HepG2 (cell line): ENCODE results near the gene AGXT. TPM values are rescaled to one million over a fixed set of nuclear protein-coding genes. Genes with fewer than 3 reads are reported as not detected.

Experiments
- FOXA1 ChIP-seq, 2 experiments: fragments of 450-650 bp in 1 of 2; sonication (generic) in 1 of 2; formaldehyde crosslinking in 1 of 2; IDR thresholded peaks; 2 replicates each; pipeline versions ENCODE4 v1.4.0 to v1.6.1; 2016 to 2020; ENCODE audit warnings: missing genetic modification reagents in 1 of 2
- HIVEP1 ChIP-seq: sonication (generic); formaldehyde crosslinking; IDR thresholded peaks from 2 replicates; pipeline ENCODE4 v1.4.0; 2020; ENCODE audit warnings: mild to moderate bottlenecking, missing genetic modification reagents
- HOXA3 ChIP-seq: sonication (generic); formaldehyde crosslinking; IDR thresholded peaks from 2 replicates; pipeline ENCODE4 v1.5.0; 2020; ENCODE audit warnings: missing genetic modification reagents
- JUN ChIP-seq: sonication (generic); formaldehyde crosslinking; IDR thresholded peaks from 2 replicates; pipeline ENCODE4 v1.4.0; 2020; ENCODE audit warnings: mild to moderate bottlenecking, missing genetic modification reagents
- MED13 ChIP-seq: sonication (generic); formaldehyde crosslinking; IDR thresholded peaks from 2 replicates; pipeline ENCODE4 v1.5.0; 2020; ENCODE audit warnings: missing genetic modification reagents
- RFXANK ChIP-seq: IDR thresholded peaks from 2 replicates; pipeline ENCODE4 v1.6.1; 2016
- SMYD3 ChIP-seq: sonication (generic); formaldehyde crosslinking; IDR thresholded peaks from 2 replicates; pipeline ENCODE4 v1.8.1; 2023; ENCODE audit warnings: mild to moderate bottlenecking, missing genetic modification reagents
- TGIF2 ChIP-seq: IDR thresholded peaks from 2 replicates; pipeline ENCODE4 v1.6.1; 2016; ENCODE audit warnings: control low read depth, missing compliant biosample characterization
- polyA plus RNA-seq, 8 experiments: library from polyadenylated mRNA; depleted of rRNA in 3 of 8; stranded (reverse) in 7 of 8; unstranded in 1 of 8; fragments of >200 nt; fragmentation: Illumina TruSeq in 4 of 8; extraction: Trizol in 4 of 8; gene quantifications; 2 replicates each; pipeline versions ENCODE4 v1.2.1 to v1.2.3, GENCODE V29; 2011 to 2016; ENCODE audit warnings: low read depth in 4 of 8, missing spikeins in 1 of 8, mixed read lengths in 1 of 8; ENCODE audit not compliant: insufficient read depth in 1 of 8
- total RNA-seq, 5 experiments: library from RNA; depleted of rRNA; stranded (reverse); fragments of >200 nt; fragmentation: Illumina TruSeq; extraction: Trizol; gene quantifications; 2 replicates each; pipeline ENCODE4 v1.2.3, GENCODE V29; 2016; ENCODE audit warnings: low read depth in 1 of 5
- TF ChIP-seq, protein P1 (sequence below), 2 experiments: sonication (generic) in 1 of 2; formaldehyde crosslinking in 1 of 2; IDR thresholded peaks; 2 replicates each; pipeline versions ENCODE4 v1.4.0 to v1.6.1; 2018 to 2020; ENCODE audit warnings: missing genetic modification reagents in 2 of 2, borderline replicate concordance in 1 of 2, low read depth in 1 of 2, mild to moderate bottlenecking in 1 of 2, missing biosample characterization in 1 of 2
- TF ChIP-seq, protein P2 (sequence below): sonication (generic); formaldehyde crosslinking; IDR thresholded peaks from 2 replicates; pipeline ENCODE4 v1.4.0; 2020; ENCODE audit warnings: missing genetic modification reagents, borderline replicate concordance
- TF ChIP-seq, protein P3 (sequence below): IDR thresholded peaks from 2 replicates; pipeline ENCODE4 v1.6.1; 2016; ENCODE audit warnings: missing compliant biosample characterization, missing genetic modification reagents, borderline replicate concordance
- TF ChIP-seq, protein P4 (sequence below): sonication (generic); formaldehyde crosslinking; IDR thresholded peaks from 2 replicates; pipeline ENCODE4 v1.8.1; 2023; ENCODE audit warnings: mild to moderate bottlenecking, missing genetic modification reagents
- TF ChIP-seq, protein P5 (sequence below): sonication (generic); formaldehyde crosslinking; conservative IDR thresholded peaks from 2 replicates; pipeline ENCODE4 v1.8.0; 2022; ENCODE audit warnings: low read depth, missing genetic modification reagents
- TF ChIP-seq, protein P6 (sequence below): sonication (generic); formaldehyde crosslinking; IDR thresholded peaks from 2 replicates; pipeline ENCODE4 v1.5.1; 2020; ENCODE audit warnings: missing genetic modification reagents, mild to moderate bottlenecking, borderline replicate concordance

AGXT gene
- total and polyA plus RNA-seq, 2 of the 13 experiments (the other 11 are each of a cell fraction or from before 2014, with no cell fraction given): 41.9 to 96.1 TPM

DNA sequence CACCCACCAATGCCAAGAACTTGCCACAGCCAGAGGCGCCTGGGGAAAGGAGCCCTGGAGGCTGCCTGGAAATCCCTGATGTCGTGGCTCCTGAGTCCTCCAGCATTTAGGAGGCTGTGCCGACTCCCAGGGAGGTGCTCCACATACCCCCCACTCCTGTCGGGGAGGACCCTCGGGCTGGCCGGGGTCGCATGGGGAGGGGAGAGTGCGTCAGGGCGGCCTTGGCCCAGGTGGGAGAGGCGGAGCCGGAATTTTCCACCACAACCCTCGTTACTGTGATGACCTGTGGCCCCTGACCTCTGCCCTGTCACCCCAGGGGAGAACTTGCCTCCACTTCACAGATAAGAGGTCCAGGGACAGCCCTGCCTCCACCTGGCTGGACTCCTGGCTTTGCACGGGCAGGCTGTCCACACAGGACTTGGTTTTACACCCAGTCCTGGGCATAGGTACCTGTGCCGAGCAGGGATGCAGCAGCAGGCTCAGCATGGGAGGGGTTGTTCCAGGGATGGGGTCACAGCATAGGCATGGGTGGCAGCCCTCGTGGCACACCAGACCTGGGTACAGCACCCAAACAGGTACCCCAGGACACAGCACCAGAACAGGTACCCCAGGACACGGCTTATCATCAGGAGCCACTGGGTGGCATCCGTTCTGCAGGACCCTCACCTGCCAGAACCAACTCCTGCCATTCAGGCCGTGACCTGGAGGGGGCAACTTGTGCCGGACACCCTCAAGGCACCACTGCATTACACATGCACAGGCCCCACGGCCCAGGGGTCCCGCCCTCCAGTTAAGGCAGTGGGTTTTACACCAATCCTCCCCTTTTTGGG is 12.3 kb upstream of the AGXT start (continued):
- TF ChIP-seq, protein P1, sequence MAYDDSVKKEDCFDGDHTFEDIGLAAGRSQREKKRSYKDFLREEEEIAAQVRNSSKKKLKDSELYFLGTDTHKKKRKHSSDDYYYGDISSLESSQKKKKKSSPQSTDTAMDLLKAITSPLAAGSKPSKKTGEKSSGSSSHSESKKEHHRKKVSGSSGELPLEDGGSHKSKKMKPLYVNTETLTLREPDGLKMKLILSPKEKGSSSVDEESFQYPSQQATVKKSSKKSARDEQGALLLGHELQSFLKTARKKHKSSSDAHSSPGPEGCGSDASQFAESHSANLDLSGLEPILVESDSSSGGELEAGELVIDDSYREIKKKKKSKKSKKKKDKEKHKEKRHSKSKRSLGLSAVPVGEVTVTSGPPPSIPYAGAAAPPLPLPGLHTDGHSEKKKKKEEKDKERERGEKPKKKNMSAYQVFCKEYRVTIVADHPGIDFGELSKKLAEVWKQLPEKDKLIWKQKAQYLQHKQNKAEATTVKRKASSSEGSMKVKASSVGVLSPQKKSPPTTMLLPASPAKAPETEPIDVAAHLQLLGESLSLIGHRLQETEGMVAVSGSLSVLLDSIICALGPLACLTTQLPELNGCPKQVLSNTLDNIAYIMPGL (CRISPR knock-in tag; IDR thresholded peaks at IDR 0.05; ENCODE audit: borderline replicate concordance in 1 of 2, low read depth in 1 of 2): peak; percentile 89 to 94
- TF ChIP-seq TGIF2 (CRISPR knock-in tag) (peak; percentile 49; the same call in 1 of the 2 replicates), HIVEP1 (CRISPR knock-in tag) (0 out of 2 replicates have a peak, but pooled peaks have one; percentile 39), SMYD3 (CRISPR knock-in tag) (no peak), RFXANK (no peak), MED13 (CRISPR knock-in tag) (0 out of 2 replicates have a peak, but pooled peaks have one; percentile 50), FOXA1 (IDR thresholded peaks at IDR 0.05) (no peak), FOXA1 (CRISPR knock-in tag; IDR thresholded peaks at IDR 0.05) (no peak), HOXA3 (peak; percentile 46; the same call in 1 of the 2 replicates), JUN (CRISPR knock-in tag) (0 out of 2 replicates have a peak, but pooled peaks have one; percentile 60)
- TF ChIP-seq, protein P2, sequence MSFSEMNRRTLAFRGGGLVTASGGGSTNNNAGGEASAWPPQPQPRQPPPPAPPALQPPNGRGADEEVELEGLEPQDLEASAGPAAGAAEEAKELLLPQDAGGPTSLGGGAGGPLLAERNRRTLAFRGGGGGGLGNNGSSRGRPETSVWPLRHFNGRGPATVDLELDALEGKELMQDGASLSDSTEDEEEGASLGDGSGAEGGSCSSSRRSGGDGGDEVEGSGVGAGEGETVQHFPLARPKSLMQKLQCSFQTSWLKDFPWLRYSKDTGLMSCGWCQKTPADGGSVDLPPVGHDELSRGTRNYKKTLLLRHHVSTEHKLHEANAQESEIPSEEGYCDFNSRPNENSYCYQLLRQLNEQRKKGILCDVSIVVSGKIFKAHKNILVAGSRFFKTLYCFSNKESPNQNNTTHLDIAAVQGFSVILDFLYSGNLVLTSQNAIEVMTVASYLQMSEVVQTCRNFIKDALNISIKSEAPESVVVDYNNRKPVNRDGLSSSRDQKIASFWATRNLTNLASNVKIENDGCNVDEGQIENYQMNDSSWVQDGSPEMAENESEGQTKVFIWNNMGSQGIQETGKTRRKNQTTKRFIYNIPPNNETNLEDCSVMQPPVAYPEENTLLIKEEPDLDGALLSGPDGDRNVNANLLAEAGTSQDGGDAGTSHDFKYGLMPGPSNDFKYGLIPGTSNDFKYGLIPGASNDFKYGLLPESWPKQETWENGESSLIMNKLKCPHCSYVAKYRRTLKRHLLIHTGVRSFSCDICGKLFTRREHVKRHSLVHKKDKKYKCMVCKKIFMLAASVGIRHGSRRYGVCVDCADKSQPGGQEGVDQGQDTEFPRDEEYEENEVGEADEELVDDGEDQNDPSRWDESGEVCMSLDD (CRISPR knock-in tag): peak; percentile 54; the same call in 1 of the 2 replicates
- TF ChIP-seq, protein P3, sequence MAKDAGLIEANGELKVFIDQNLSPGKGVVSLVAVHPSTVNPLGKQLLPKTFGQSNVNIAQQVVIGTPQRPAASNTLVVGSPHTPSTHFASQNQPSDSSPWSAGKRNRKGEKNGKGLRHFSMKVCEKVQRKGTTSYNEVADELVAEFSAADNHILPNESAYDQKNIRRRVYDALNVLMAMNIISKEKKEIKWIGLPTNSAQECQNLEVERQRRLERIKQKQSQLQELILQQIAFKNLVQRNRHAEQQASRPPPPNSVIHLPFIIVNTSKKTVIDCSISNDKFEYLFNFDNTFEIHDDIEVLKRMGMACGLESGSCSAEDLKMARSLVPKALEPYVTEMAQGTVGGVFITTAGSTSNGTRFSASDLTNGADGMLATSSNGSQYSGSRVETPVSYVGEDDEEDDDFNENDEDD (CRISPR knock-in tag): peak; percentile 50
- TF ChIP-seq, protein P4, sequence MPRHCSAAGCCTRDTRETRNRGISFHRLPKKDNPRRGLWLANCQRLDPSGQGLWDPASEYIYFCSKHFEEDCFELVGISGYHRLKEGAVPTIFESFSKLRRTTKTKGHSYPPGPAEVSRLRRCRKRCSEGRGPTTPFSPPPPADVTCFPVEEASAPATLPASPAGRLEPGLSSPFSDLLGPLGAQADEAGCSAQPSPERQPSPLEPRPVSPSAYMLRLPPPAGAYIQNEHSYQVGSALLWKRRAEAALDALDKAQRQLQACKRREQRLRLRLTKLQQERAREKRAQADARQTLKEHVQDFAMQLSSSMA (CRISPR knock-in tag): no peak
- TF ChIP-seq, protein P5, sequence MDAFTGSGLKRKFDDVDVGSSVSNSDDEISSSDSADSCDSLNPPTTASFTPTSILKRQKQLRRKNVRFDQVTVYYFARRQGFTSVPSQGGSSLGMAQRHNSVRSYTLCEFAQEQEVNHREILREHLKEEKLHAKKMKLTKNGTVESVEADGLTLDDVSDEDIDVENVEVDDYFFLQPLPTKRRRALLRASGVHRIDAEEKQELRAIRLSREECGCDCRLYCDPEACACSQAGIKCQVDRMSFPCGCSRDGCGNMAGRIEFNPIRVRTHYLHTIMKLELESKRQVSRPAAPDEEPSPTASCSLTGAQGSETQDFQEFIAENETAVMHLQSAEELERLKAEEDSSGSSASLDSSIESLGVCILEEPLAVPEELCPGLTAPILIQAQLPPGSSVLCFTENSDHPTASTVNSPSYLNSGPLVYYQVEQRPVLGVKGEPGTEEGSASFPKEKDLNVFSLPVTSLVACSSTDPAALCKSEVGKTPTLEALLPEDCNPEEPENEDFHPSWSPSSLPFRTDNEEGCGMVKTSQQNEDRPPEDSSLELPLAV (CRISPR knock-in tag): no peak; the same call in 1 of the 2 replicates
- TF ChIP-seq, protein P6, sequence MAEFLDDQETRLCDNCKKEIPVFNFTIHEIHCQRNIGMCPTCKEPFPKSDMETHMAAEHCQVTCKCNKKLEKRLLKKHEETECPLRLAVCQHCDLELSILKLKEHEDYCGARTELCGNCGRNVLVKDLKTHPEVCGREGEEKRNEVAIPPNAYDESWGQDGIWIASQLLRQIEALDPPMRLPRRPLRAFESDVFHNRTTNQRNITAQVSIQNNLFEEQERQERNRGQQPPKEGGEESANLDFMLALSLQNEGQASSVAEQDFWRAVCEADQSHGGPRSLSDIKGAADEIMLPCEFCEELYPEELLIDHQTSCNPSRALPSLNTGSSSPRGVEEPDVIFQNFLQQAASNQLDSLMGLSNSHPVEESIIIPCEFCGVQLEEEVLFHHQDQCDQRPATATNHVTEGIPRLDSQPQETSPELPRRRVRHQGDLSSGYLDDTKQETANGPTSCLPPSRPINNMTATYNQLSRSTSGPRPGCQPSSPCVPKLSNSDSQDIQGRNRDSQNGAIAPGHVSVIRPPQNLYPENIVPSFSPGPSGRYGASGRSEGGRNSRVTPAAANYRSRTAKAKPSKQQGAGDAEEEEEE (CRISPR knock-in tag): no peak
